Trophoblast cell (in vitro differentiated cells and primary cell): Measurements from ENCODE around the gene EIF5B. TPM values are rescaled to one million over a fixed set of nuclear protein-coding genes. Genes with fewer than 3 reads are reported as not detected.

ENCODE experiments used
- DNase-seq, 2 donors: peaks; one replicate each; pipeline ENCODE4 v3.0.0-alpha.2; 2016
- H2AFZ ChIP-seq: 2 replicates; pipeline ENCODE4 v1.6.1; 2013; ENCODE audit warnings: low read length, moderate library complexity, mild to moderate bottlenecking; ENCODE audit not compliant: insufficient read depth, poor library complexity
- H2AK5ac ChIP-seq: 2 replicates; pipeline ENCODE4 v1.6.1; 2013; ENCODE audit warnings: mild to moderate bottlenecking, low read length
- H2BK120ac ChIP-seq: 2 replicates; pipeline ENCODE4 v1.6.1; 2013; ENCODE audit warnings: low read length, mild to moderate bottlenecking, moderate library complexity; ENCODE audit not compliant: insufficient read depth, poor library complexity
- H2BK12ac ChIP-seq: 2 replicates; pipeline ENCODE4 v1.6.1; 2013; ENCODE audit warnings: mild to moderate bottlenecking, low read length, moderate library complexity
- H2BK5ac ChIP-seq: 2 replicates; pipeline ENCODE4 v1.6.1; 2013; ENCODE audit warnings: low read length, low read depth, moderate library complexity, mild to moderate bottlenecking; ENCODE audit not compliant: poor library complexity
- H3K14ac ChIP-seq: 2 replicates; pipeline ENCODE4 v1.6.1; 2013; ENCODE audit warnings: mild to moderate bottlenecking, low read length
- H3K18ac ChIP-seq: 2 replicates; pipeline ENCODE4 v1.6.1; 2013; ENCODE audit warnings: mild to moderate bottlenecking, low read length
- H3K23ac ChIP-seq: 2 replicates; pipeline ENCODE4 v1.6.1; 2013; ENCODE audit warnings: low read length
- H3K27ac ChIP-seq: 2 replicates; pipeline ENCODE4 v1.5.1; 2013; ENCODE audit warnings: low read depth, mild to moderate bottlenecking, inconsistent platforms, low read length, moderate library complexity
- H3K27me3 ChIP-seq: 2 replicates; pipeline ENCODE4 v1.6.1; 2013; ENCODE audit warnings: inconsistent platforms, mild to moderate bottlenecking, low read length, moderate library complexity; ENCODE audit not compliant: insufficient read depth
- H3K36me3 ChIP-seq, 2 experiments: 1 replicate in 1 of 2; 2 replicates in 1 of 2; pipeline ENCODE4 v1.6.1; 2013; ENCODE audit warnings: low read length in 2 of 2, mild to moderate bottlenecking in 2 of 2, moderate library complexity in 1 of 2; ENCODE audit not compliant: insufficient read depth in 2 of 2, control insufficient read depth in 1 of 2
- H3K4ac ChIP-seq: 2 replicates; pipeline ENCODE4 v1.6.1; 2013; ENCODE audit warnings: low read depth, mild to moderate bottlenecking, low read length, moderate library complexity
- H3K4me1 ChIP-seq, 2 experiments: 1 replicate in 1 of 2; 2 replicates in 1 of 2; pipeline ENCODE4 v1.6.1; 2013; ENCODE audit warnings: low read length in 2 of 2, mild to moderate bottlenecking in 2 of 2, moderate library complexity in 1 of 2; ENCODE audit not compliant: insufficient read depth in 2 of 2, control insufficient read depth in 1 of 2
- H3K4me2 ChIP-seq: 2 replicates; pipeline ENCODE4 v1.6.1; 2013; ENCODE audit warnings: inconsistent platforms, mild to moderate bottlenecking, low read length, moderate library complexity
- H3K4me3 ChIP-seq: 2 replicates; pipeline ENCODE4 v1.5.1; 2013; ENCODE audit warnings: mild to moderate bottlenecking, low read depth, low read length, inconsistent platforms
- H3K79me1 ChIP-seq: one replicate; pipeline ENCODE4 v1.6.1; 2013; ENCODE audit warnings: low read length
- H3K79me2 ChIP-seq: 2 replicates; pipeline ENCODE4 v1.6.1; 2013; ENCODE audit warnings: low read length, mild to moderate bottlenecking; ENCODE audit not compliant: control insufficient read depth, insufficient read depth, poor library complexity
- H3K9ac ChIP-seq: 2 replicates; pipeline ENCODE4 v1.6.1; 2013; ENCODE audit warnings: mild to moderate bottlenecking, low read length
- H3K9me3 ChIP-seq: 2 replicates; pipeline ENCODE4 v1.6.1; 2013; ENCODE audit warnings: low read depth, mild to moderate bottlenecking, control low read depth, inconsistent platforms, low read length; ENCODE audit not compliant: insufficient read depth
- H4K12ac ChIP-seq: 2 replicates; pipeline ENCODE4 v1.6.1; 2013; ENCODE audit warnings: low read depth, mild to moderate bottlenecking, low read length, moderate library complexity
- H4K8ac ChIP-seq: 2 replicates; pipeline ENCODE4 v1.6.1; 2013; ENCODE audit warnings: low read depth, mild to moderate bottlenecking, low read length, moderate library complexity
- H4K91ac ChIP-seq: one replicate; pipeline ENCODE4 v1.6.1; 2013; ENCODE audit warnings: low read depth, mild to moderate bottlenecking, low read length, moderate library complexity
- WGBS: extraction: QIAGEN DNeasy Blood & Tissue Kit; methylation state at CpG from one replicate; pipeline ENCODE4 v1.1.7; 2013; ENCODE audit warnings: missing lambda C conversion rate; ENCODE audit not compliant: insufficient read length, insufficient coverage; ENCODE audit errors: extremely low coverage; 5-methylcytosine and 5-hydroxymethylcytosine counted together
- polyA plus RNA-seq: library from polyadenylated mRNA; stranded (reverse); fragments of 200-250 nt; gene quantifications from 2 replicates; pipeline ENCODE4 v1.2.3, GENCODE V29; 2013

The EIF5B gene, protein sequence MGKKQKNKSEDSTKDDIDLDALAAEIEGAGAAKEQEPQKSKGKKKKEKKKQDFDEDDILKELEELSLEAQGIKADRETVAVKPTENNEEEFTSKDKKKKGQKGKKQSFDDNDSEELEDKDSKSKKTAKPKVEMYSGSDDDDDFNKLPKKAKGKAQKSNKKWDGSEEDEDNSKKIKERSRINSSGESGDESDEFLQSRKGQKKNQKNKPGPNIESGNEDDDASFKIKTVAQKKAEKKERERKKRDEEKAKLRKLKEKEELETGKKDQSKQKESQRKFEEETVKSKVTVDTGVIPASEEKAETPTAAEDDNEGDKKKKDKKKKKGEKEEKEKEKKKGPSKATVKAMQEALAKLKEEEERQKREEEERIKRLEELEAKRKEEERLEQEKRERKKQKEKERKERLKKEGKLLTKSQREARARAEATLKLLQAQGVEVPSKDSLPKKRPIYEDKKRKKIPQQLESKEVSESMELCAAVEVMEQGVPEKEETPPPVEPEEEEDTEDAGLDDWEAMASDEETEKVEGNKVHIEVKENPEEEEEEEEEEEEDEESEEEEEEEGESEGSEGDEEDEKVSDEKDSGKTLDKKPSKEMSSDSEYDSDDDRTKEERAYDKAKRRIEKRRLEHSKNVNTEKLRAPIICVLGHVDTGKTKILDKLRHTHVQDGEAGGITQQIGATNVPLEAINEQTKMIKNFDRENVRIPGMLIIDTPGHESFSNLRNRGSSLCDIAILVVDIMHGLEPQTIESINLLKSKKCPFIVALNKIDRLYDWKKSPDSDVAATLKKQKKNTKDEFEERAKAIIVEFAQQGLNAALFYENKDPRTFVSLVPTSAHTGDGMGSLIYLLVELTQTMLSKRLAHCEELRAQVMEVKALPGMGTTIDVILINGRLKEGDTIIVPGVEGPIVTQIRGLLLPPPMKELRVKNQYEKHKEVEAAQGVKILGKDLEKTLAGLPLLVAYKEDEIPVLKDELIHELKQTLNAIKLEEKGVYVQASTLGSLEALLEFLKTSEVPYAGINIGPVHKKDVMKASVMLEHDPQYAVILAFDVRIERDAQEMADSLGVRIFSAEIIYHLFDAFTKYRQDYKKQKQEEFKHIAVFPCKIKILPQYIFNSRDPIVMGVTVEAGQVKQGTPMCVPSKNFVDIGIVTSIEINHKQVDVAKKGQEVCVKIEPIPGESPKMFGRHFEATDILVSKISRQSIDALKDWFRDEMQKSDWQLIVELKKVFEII
- polyA plus RNA-seq = 88.3 and 93.5 TPM in 2 replicates

DNA sequence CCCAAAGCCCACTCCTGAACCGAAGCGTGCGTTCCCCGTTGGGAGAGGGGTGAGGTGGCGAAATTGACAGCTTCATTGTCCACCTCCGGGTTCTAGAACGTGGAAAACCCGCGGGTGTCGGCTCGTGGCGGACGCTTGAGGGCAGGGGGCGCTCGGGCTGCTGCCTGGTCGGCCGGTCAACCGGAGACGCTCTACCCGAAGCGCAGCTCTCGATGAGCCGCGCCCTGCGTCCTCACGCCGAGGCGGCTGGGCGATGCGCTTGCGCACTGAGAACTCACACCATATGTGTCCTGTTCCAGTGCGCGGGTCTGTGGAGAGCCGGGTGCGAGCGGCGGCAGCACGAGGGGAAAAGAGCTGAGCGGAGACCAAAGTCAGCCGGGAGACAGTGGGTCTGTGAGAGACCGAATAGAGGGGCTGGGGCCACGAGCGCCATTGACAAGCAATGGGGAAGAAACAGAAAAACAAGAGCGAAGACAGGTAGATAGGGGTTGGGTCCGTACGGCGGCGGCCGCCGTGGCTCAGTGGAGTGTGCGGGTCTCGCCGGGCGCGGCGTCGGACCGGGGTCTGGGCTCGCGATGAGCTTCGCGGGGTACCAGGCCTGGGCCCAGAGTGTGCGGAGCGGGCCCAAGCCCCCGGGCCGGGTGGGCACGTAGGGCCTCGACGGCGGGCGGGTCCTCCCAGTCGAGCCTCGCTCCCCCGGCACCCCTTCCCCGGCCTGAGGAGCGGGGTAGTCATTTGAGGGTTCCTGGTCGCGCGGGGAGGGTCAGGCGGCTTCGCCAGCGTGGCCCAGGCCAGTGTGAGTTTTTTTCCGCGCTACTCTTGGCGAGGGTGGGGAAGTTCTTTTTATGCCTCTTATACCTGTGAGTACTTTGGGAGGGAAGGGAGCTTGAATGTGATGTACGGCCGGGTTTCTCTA is at the start of gene EIF5B:
Gene EIF5B, plus strand, starts transcription at position 277 of the 916 bp plus-strand sequence. Its CDS starts 166 bp downstream, at position 443.
- WGBS = no CpG with 5 or more reads among the region's 87 CpGs

DNA sequence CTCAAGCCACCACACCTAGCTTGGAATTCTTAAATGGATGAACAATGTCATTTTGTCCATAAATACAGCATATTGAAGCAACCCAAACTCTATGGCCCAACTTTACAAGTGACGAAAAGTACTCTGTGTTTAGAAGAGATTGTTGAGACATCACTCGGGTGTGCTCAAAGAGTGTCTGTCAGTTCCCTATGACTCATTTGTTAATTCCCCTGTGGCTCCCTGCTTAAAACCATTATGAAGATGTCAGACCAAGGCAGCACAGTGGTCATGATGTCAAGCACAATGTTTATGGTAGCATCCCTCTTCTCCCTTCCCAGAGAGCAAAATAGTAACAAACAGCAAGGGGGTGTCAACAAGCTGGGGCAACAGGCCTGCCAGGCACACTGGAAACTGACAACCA is 39.2 kb upstream of the EIF5B start:
- H2BK5ac ChIP-seq = no peak overlapping the region
- no peak overlapping the region for H3K23ac ChIP-seq
- no peaks in the 10 kb centered on the region for H3K27me3 ChIP-seq
- H3K79me2 ChIP-seq = no peaks in the 10 kb centered on the region
- H3K4ac ChIP-seq = no peak overlapping the region
- no peaks in the 10 kb centered on the region for H3K9me3 ChIP-seq
- H3K27ac ChIP-seq = no peak overlapping the region
- H2BK12ac ChIP-seq = no peak overlapping the region
- H3K4me3 ChIP-seq = no peak overlapping the region
- H2BK120ac ChIP-seq = no peak overlapping the region
- no peaks in the 10 kb centered on the region for H3K36me3 ChIP-seq
- no peaks in the 10 kb centered on the region for H3K79me1 ChIP-seq
- no peak overlapping the region for H3K9ac ChIP-seq
- H2AK5ac ChIP-seq = no peak overlapping the region
- no peak overlapping the region for H4K12ac ChIP-seq
- H3K14ac ChIP-seq = no peak overlapping the region
- H3K4me2 ChIP-seq = no peak overlapping the region
- no peak overlapping the region for H4K91ac ChIP-seq
- H3K4me1 ChIP-seq = no peaks in the 10 kb centered on the region
- H2AFZ ChIP-seq = no peak overlapping the region
- WGBS = no CpG with 5 or more reads among the region's 2 CpGs
- H3K18ac ChIP-seq = no peak overlapping the region
- DNase-seq = no peak
- H4K8ac ChIP-seq = no peak overlapping the region

More for the DNA sequence above, at the start of gene EIF5B:
- Histone ChIP-seq H2BK12ac (no peak within 1 kb of the TSS), H2AK5ac (peak within 1 kb of the TSS; percentile 53), H2BK5ac (peak within 1 kb of the TSS; percentile 8), H3K79me2 (peaks cover 21% of the 10 kb centered on the region), H4K8ac (peak within 1 kb of the TSS; percentile 59), H3K14ac (peak within 1 kb of the TSS; percentile 79), H3K18ac (peak within 1 kb of the TSS; percentile 49), H3K4me1 (no peaks in the 10 kb centered on the region), H3K79me1 (peaks cover 13% of the 10 kb centered on the region), H3K9me3 (no peaks in the 10 kb centered on the region), H4K12ac (peak within 1 kb of the TSS; percentile 66), H2AFZ (peak within 1 kb of the TSS; percentile 73), H3K4me3 (peak within 1 kb of the TSS; percentile 89), H3K27me3 (no peaks in the 10 kb centered on the region), H3K27ac (peak within 1 kb of the TSS; percentile 57), H2BK120ac (peak within 1 kb of the TSS; percentile 34), H3K9ac (peak within 1 kb of the TSS; percentile 91), H3K4me2 (peak within 1 kb of the TSS; percentile 98), H3K36me3 (peaks cover 0 to 3% of the 10 kb centered on the region in 2 experiments), H3K4ac (peak within 1 kb of the TSS; percentile 98), H4K91ac (peak within 1 kb of the TSS; percentile 81), H3K23ac (no peak within 1 kb of the TSS)
- DNase-seq = peak; percentile 97 to 99

DNA sequence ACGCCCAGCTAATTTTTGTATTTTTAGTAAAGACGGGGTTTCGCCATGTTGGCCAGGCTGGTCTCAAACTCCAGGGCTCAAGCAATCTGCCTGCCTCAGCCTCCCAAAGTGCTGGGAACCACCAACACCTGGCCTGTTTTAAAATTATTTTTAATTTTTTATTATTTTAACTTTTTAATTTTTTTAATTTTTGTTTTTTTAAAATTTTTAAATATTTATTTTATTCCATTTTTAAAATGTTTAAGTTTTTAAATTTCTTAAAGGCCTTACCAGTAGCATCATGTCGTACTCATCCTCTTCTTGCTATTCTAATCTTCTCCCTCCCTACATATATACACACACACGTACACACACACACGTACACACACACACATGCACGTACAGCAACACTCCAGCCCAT is 37.6 kb upstream of the EIF5B start:
- Histone ChIP-seq H3K27me3 (no peaks in the 10 kb centered on the region), H2AFZ (no peak overlapping the region), H3K9ac (no peak overlapping the region), H2BK5ac (no peak overlapping the region), H3K23ac (no peak overlapping the region), H3K14ac (no peak overlapping the region), H4K91ac (no peak overlapping the region), H4K8ac (no peak overlapping the region), H2BK120ac (no peak overlapping the region), H3K4me2 (no peak overlapping the region), H3K18ac (no peak overlapping the region), H3K79me1 (no peaks in the 10 kb centered on the region), H2BK12ac (no peak overlapping the region), H3K27ac (no peak overlapping the region), H2AK5ac (no peak overlapping the region), H3K4ac (no peak overlapping the region), H3K36me3 (no peaks in the 10 kb centered on the region), H3K79me2 (no peaks in the 10 kb centered on the region), H3K9me3 (no peaks in the 10 kb centered on the region), H4K12ac (no peak overlapping the region), H3K4me1 (no peaks in the 10 kb centered on the region), H3K4me3 (no peak overlapping the region)
- no peak for DNase-seq
- WGBS = 100% methylated on average over 2 of the region's 7 CpGs
